CD8-positive, alpha-beta memory T cell (primary cell): ENCODE data around the gene EEFSEC. TPM values are rescaled to one million over a fixed set of nuclear protein-coding genes. Genes with fewer than 3 reads are reported as not detected.
A peak's percentile ranks its signal among the peaks of the same experiment; 100 is the strongest.

ENCODE experiments used
- CTCF ChIA-PET: fragments of 350-600 bp; sonication (Branson Sonifier 250); formaldehyde crosslinking; loops from one replicate; lab custom pipeline; 2021; ENCODE audit warnings: antibody characterized with exemption; lab: Charles Lee
- POLR2A ChIA-PET: fragments of 350-600 bp; sonication (Branson Sonifier 250); formaldehyde crosslinking; loops from one replicate; lab custom pipeline; 2021; ENCODE audit warnings: antibody characterized with exemption; lab: Charles Lee
- DNase-seq, 5 donors: peaks; one replicate each; pipeline versions ENCODE4 v3.0.0 to v3.0.0-alpha.2; 2020 to 2022; ENCODE audit warnings: mixed read lengths in 1 of 5
- H3K27ac ChIP-seq: one replicate; pipeline ENCODE4 v1.7.0; 2013; ENCODE audit warnings: low read depth, mild to moderate bottlenecking, low read length, moderate library complexity
- H3K27me3 ChIP-seq: 2 replicates; pipeline ENCODE4 v1.7.0; 2013; ENCODE audit warnings: low read length, mild to moderate bottlenecking; ENCODE audit not compliant: insufficient read depth, poor library complexity, severe bottlenecking
- H3K36me3 ChIP-seq: 2 replicates; pipeline ENCODE4 v1.7.0; 2013; ENCODE audit warnings: mild to moderate bottlenecking, low read length, moderate library complexity; ENCODE audit not compliant: insufficient read depth
- H3K4me1 ChIP-seq: 2 replicates; pipeline ENCODE4 v1.7.0; 2013; ENCODE audit warnings: mild to moderate bottlenecking, low read length, moderate library complexity; ENCODE audit not compliant: insufficient read depth
- H3K4me3 ChIP-seq: 2 replicates; pipeline ENCODE4 v1.7.0; 2013; ENCODE audit warnings: mild to moderate bottlenecking, low read length
- H3K9me3 ChIP-seq: 2 replicates; pipeline ENCODE4 v1.7.0; 2013; ENCODE audit warnings: mild to moderate bottlenecking, low read length
- H3K27ac Mint-ChIP-seq, 8 donors: one replicate each; pipeline ENCODE4 v1.8.0; 2020 to 2021; ENCODE audit warnings: mixed read lengths in 8 of 8, mild to moderate bottlenecking in 6 of 8, inconsistent platforms in 3 of 8, moderate library complexity in 3 of 8
- H3K27me3 Mint-ChIP-seq, 2 donors: one replicate each; pipeline ENCODE4 v1.8.0; 2020 to 2021; ENCODE audit warnings: mixed read lengths in 2 of 2, mild to moderate bottlenecking in 1 of 2, moderate library complexity in 1 of 2
- H3K36me3 Mint-ChIP-seq, 3 donors: one replicate each; pipeline ENCODE4 v1.8.0; 2020 to 2021; ENCODE audit warnings: mixed read lengths in 3 of 3, inconsistent platforms in 1 of 3, mild to moderate bottlenecking in 1 of 3
- H3K4me1 Mint-ChIP-seq, 3 donors: one replicate each; pipeline ENCODE4 v1.8.0; 2020 to 2021; ENCODE audit warnings: mixed read lengths in 3 of 3, inconsistent platforms in 1 of 3, mild to moderate bottlenecking in 1 of 3
- H3K4me3 Mint-ChIP-seq, 7 donors: one replicate each; pipeline ENCODE4 v1.8.0; 2020 to 2021; ENCODE audit warnings: mixed read lengths in 7 of 7, mild to moderate bottlenecking in 6 of 7, moderate library complexity in 4 of 7, inconsistent platforms in 2 of 7
- H3K9me3 Mint-ChIP-seq, 5 donors: one replicate each; pipeline ENCODE4 v1.8.0; 2020 to 2022; ENCODE audit warnings: mixed read lengths in 5 of 5, mild to moderate bottlenecking in 3 of 5, moderate library complexity in 2 of 5, inconsistent platforms in 1 of 5
- polyA plus RNA-seq: library from polyadenylated mRNA; unstranded; fragments of 300-500 nt; fragmentation: Illumina TruSeq; gene quantifications from one replicate; pipeline ENCODE4 v1.2.3, GENCODE V29; 2021
- total RNA-seq, 2 experiments: library from RNA; stranded (reverse); gene quantifications; one replicate each; pipeline ENCODE4 v1.2.3, GENCODE V29; 2021

Gene EEFSEC
- total and polyA plus RNA-seq, 3 experiments from 2014 or later: 20.4 to 28.6 (median 21.8) TPM

- H3K4me3 Mint-ChIP-seq: peak overlapping the region in 2 of 7 donors; percentile 44 to 46
- CTCF ChIA-PET: interaction anchor here (1.2 kb wide), 1 partner anchor 22 kb away, joined by 3 read pairs; no protein-coding TSS in a partner anchor
- H3K4me3 ChIP-seq: no peak overlapping the region
- peaks cover 11% of the 10 kb centered on the region for H3K36me3 ChIP-seq
- no peaks in the 10 kb centered on the region for H3K27me3 ChIP-seq
- H3K27ac Mint-ChIP-seq: peak overlapping the region in 1 of 8 donors; percentile 10
- peaks cover 9 to 42% (median 11%) of the 10 kb centered on the region in 3 donors for H3K36me3 Mint-ChIP-seq
- H3K27ac ChIP-seq: no peak overlapping the region
- H3K4me1 Mint-ChIP-seq: peaks cover 24 to 60% (median 56%) of the 10 kb centered on the region in 3 donors
- H3K27me3 Mint-ChIP-seq: peaks cover 0 to 1% of the 10 kb centered on the region in 2 donors
- H3K4me1 ChIP-seq: peaks cover 9% of the 10 kb centered on the region
- H3K9me3 ChIP-seq: no peaks in the 10 kb centered on the region
- no peak for DNase-seq
- H3K9me3 Mint-ChIP-seq: no peaks in the 10 kb centered on the region
- POLR2A ChIA-PET: no interaction called here
Measured at GRCh38 chr3:128155616-128156360, 2.5 kb downstream of the EEFSEC start.

DNA sequence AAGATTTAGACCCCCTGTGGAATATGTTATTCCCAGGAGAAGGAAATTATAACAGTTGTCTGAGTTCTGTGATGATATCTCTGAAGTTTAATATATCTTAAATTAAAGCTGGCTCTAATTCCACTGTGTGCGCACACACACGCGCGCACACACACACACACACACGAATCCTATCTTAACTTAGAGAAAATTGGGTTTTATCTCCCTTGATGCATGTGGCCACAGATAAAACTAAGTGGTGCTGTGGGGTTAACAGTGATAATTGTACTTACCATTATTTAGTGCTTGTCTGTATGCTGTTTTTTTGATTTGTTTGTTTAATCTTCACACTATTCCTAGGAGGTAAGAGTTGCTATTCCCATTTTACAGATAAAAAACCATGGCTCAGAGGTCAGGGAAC lies 7.4 kb downstream of the EEFSEC start:
- CTCF ChIA-PET: no interaction called here
- Mint-ChIP-seq H3K27me3 (no peaks in the 10 kb centered on the region), H3K4me1 (peaks cover 26 to 66% (median 53%) of the 10 kb centered on the region in 3 donors), H3K36me3 (peaks cover 9 to 52% (median 18%) of the 10 kb centered on the region in 3 donors), H3K27ac (no peak overlapping the region), H3K4me3 (no peak overlapping the region), H3K9me3 (no peaks in the 10 kb centered on the region)
- H3K4me1 ChIP-seq: no peaks in the 10 kb centered on the region
- peaks cover 11% of the 10 kb centered on the region for H3K36me3 ChIP-seq
- no peak for DNase-seq
- no peaks in the 10 kb centered on the region for H3K9me3 ChIP-seq
- no peak overlapping the region for H3K4me3 ChIP-seq
- POLR2A ChIA-PET: no interaction called here
- no peaks in the 10 kb centered on the region for H3K27me3 ChIP-seq
- H3K27ac ChIP-seq: no peak overlapping the region

DNA sequence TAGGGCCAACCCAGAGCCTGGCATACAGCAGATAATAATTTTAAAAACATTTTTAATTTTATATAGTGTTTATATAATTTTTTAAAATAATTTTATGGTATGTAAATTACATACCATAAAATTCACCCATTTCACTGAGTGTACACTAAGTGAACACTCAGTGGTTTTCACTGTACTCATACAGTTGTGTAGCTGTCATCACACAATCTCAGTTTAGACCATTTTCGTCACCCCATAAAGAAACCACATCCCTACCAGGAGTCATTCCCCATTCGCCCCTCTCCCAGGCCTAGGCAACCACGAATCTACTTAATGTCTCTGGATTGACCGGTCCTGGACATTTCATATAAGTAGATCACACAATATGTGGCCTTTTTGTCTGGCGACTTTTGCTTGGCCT lies 10.2 kb downstream of the EEFSEC start:
- CTCF ChIA-PET: no interaction called here

DNA sequence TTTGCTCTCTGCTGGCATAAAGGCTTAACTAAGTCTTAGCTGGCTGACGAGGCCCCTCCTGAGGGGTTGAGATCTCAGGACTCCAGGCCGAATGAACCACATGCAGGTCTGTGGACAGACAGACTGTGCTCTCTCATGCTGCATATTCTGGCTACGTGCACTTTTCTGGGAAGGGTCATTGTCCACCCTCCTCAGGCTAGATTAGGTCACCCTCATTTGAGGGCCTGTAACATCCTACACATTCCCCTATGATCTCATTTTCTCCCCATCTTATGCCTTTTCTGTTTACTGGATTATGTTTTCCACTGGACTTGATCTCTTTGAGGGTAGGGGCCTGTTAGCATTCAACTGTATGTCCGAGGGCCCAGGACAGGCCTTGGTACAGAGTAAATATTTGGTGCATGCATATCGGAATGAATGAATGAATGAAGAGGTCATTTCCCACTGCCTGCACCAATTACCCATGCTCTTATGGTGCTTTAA lies 13.7 kb downstream of the EEFSEC start:
- ChIA-PET CTCF (no interaction called here), POLR2A (no interaction called here)
- no peaks in the 10 kb centered on the region for H3K4me1 ChIP-seq
- no peak overlapping the region for H3K4me3 Mint-ChIP-seq
- H3K27me3 ChIP-seq: no peaks in the 10 kb centered on the region
- no peak overlapping the region for H3K4me3 ChIP-seq
- no peaks in the 10 kb centered on the region for H3K27me3 Mint-ChIP-seq
- H3K9me3 ChIP-seq: no peaks in the 10 kb centered on the region
- peaks cover 22 to 60% (median 36%) of the 10 kb centered on the region in 3 donors for H3K4me1 Mint-ChIP-seq
- peaks cover 0 to 28% (median 15%) of the 10 kb centered on the region in 3 donors for H3K36me3 Mint-ChIP-seq
- no peak for DNase-seq
- H3K36me3 ChIP-seq: no peaks in the 10 kb centered on the region
- peak overlapping the region in 2 of 8 donors; percentile 3 to 17 for H3K27ac Mint-ChIP-seq
- no peaks in the 10 kb centered on the region for H3K9me3 Mint-ChIP-seq
- no peak overlapping the region for H3K27ac ChIP-seq

More for the DNA sequence above, 10.2 kb downstream of the EEFSEC start:
- no peaks in the 10 kb centered on the region for H3K9me3 ChIP-seq
- no peak overlapping the region for H3K4me3 Mint-ChIP-seq
- no peaks in the 10 kb centered on the region for H3K36me3 ChIP-seq
- H3K27me3 ChIP-seq: no peaks in the 10 kb centered on the region
- no peaks in the 10 kb centered on the region for H3K9me3 Mint-ChIP-seq
- POLR2A ChIA-PET: no interaction called here
- H3K27me3 Mint-ChIP-seq: no peaks in the 10 kb centered on the region
- H3K4me1 ChIP-seq: no peaks in the 10 kb centered on the region
- no peak for DNase-seq
- H3K4me1 Mint-ChIP-seq: peaks cover 24 to 65% (median 51%) of the 10 kb centered on the region in 3 donors
- H3K4me3 ChIP-seq: no peak overlapping the region
- H3K36me3 Mint-ChIP-seq: peaks cover 0 to 40% (median 22%) of the 10 kb centered on the region in 3 donors
- peak overlapping the region in 1 of 8 donors; percentile 43 for H3K27ac Mint-ChIP-seq
- no peak overlapping the region for H3K27ac ChIP-seq

GRCh38 chr3:128167646-128167972 lies 14.3 kb downstream of the EEFSEC start:
- Mint-ChIP-seq H3K27ac (peak overlapping the region in 1 of 8 donors; percentile 38), H3K9me3 (no peaks in the 10 kb centered on the region), H3K27me3 (no peaks in the 10 kb centered on the region), H3K36me3 (peaks cover 0 to 27% (median 10%) of the 10 kb centered on the region in 3 donors), H3K4me3 (no peak overlapping the region), H3K4me1 (peaks cover 19 to 62% (median 36%) of the 10 kb centered on the region in 3 donors)
- DNase-seq: no peak
- Histone ChIP-seq H3K4me1 (no peaks in the 10 kb centered on the region), H3K9me3 (no peaks in the 10 kb centered on the region), H3K36me3 (no peaks in the 10 kb centered on the region), H3K27me3 (no peaks in the 10 kb centered on the region), H3K27ac (no peak overlapping the region), H3K4me3 (no peak overlapping the region)
- CTCF ChIA-PET: no interaction called here
- POLR2A ChIA-PET: no interaction called here

DNA sequence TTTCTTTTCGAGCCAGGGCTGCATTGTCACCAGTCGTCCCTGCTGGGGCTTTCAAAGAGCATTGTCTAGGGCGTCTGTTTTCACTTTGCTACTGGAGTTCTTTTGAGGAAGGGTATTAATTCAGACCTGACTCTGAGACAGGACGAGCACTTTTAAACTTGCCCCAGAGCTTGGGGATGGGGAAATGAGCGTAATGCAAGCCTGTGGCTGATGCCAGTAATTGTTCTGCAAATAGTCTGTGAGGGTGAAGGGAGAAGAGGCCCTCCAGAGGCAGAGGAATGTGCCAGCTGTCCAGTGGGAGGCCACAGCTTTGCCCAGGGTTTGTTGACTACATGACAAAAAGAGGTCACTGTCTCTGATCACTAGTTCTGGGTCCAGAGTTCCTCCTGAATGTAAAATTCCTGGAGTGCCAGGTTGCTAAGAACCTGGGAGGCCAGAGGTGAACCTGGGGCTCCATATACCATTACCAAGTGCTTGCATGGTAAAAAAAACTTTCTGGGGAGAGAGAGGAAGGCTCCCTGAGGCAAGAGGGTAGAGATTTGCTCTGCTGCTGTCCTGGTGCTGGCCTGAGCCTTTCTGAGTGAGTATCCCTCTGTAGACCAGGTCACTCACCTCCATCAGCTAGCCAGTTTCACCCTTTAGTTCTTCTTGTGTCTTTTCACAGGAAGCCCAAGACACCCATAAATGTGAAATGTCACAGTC lies 14.8 kb downstream of the EEFSEC start:
- Histone ChIP-seq H3K4me1 (no peaks in the 10 kb centered on the region), H3K36me3 (no peaks in the 10 kb centered on the region), H3K27me3 (no peaks in the 10 kb centered on the region), H3K27ac (no peak overlapping the region), H3K4me3 (no peak overlapping the region), H3K9me3 (no peaks in the 10 kb centered on the region)
- POLR2A ChIA-PET: no interaction called here
- no peak for DNase-seq
- Mint-ChIP-seq H3K4me1 (peaks cover 16 to 59% (median 32%) of the 10 kb centered on the region in 3 donors), H3K27ac (peak overlapping the region in 2 of 8 donors; percentile 38 to 60), H3K36me3 (peaks cover 0 to 24% (median 10%) of the 10 kb centered on the region in 3 donors), H3K4me3 (no peak overlapping the region), H3K27me3 (no peaks in the 10 kb centered on the region), H3K9me3 (no peaks in the 10 kb centered on the region)
- CTCF ChIA-PET: no interaction called here

DNA sequence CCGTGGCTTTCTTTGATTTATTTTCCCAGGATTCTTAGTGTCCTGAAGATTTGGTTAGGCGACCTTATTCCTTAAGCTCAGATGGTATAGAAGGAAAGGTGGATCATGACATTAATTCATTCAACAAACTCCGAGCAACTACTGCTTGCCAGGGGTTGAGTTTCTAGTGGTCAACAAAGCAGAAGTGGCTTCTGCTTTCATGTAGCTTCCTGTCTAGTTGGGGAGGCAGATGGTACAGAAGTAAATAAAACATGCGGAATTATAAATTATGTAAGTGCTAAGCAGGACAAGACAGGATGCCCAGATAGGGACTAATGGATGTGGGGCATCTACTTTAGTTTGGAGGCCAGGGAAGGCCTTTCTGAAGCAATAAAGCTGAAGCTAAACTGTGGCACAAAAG lies 15.6 kb downstream of the EEFSEC start:
- H3K27ac Mint-ChIP-seq: peak overlapping the region in 2 of 8 donors; percentile 6 to 19
- DNase-seq: no peak
- ChIA-PET CTCF (no interaction called here), POLR2A (no interaction called here)
- no peak overlapping the region for H3K4me3 Mint-ChIP-seq
- H3K27me3 Mint-ChIP-seq: no peaks in the 10 kb centered on the region
- H3K9me3 Mint-ChIP-seq: no peaks in the 10 kb centered on the region
- H3K4me3 ChIP-seq: no peak overlapping the region
- H3K36me3 Mint-ChIP-seq: peaks cover 0 to 27% (median 10%) of the 10 kb centered on the region in 3 donors
- no peaks in the 10 kb centered on the region for H3K9me3 ChIP-seq
- H3K27ac ChIP-seq: no peak overlapping the region
- no peaks in the 10 kb centered on the region for H3K27me3 ChIP-seq
- H3K36me3 ChIP-seq: no peaks in the 10 kb centered on the region
- peaks cover 16 to 62% (median 35%) of the 10 kb centered on the region in 3 donors for H3K4me1 Mint-ChIP-seq
- no peaks in the 10 kb centered on the region for H3K4me1 ChIP-seq
